ENCODE data around the gene KLHL40.

GRCh38 chr3:42649783-42650182 lies 35.6 kb upstream of the KLHL40 start:
- TF ChIP-seq EZH2 (IDR thresholded peaks at IDR 0.05; ENCODE audit: borderline replicate concordance, low read length) (no peak), CTCF (conservative IDR thresholded peaks at IDR 0.05 in 1 of 2, IDR thresholded peaks at IDR 0.05 in 1 of 2; ENCODE audit: extremely low read depth in 1 of 2, insufficient read depth in 1 of 2, low read depth in 1 of 2, low read length in 2 of 2) (no peak)
